ENCODE data around the gene CLSTN1. TPM values are rescaled to one million over a fixed set of nuclear protein-coding genes. Genes with fewer than 3 reads are reported as not detected.

The CLSTN1 gene
- total RNA-seq, 1 experiment from 2014 or later: 143 TPM

DNA sequence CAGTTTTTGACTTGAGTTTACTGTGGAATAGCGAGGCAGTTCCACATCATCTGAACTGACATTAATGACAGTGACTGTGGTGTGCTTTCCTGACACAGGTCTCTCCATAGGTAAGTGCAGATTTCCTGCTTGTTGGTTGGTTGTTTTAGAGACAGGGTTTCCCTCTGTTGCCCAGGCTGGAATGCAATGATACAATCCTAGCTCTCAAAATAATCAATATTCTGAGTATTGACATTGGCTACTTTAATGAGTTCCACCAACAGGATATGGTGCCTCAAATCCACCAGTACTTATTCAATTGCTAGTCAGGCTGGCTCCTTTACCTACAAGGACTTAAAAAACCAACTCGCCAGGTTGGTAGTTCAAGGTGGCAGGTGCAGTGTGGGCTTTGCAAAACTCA is 63.8 kb downstream of the CLSTN1 start:
- BruUV-seq (replicated peaks): no TSS peak
- CTCF ChIA-PET: no interaction called here
- Histone ChIP-seq H3K4me1 (ENCODE audit: control insufficient read depth, insufficient read depth, low read length) (no peaks in the 10 kb centered on the region), H3K27ac (ENCODE audit: low read length) (no peak overlapping the region), H3K27me3 (ENCODE audit: control insufficient read depth, insufficient read depth, low read length) (no peaks in the 10 kb centered on the region), H3K9me3 (ENCODE audit: control insufficient read depth, insufficient read depth, low read depth, low read length) (no peaks in the 10 kb centered on the region), H3K4me3 (ENCODE audit: low read depth in 2 of 2, low read length in 2 of 2) (no peak overlapping the region), H3K36me3 (ENCODE audit: control insufficient read depth, insufficient read depth, low read length) (no peaks in the 10 kb centered on the region)
- ATAC-seq (no peak), DNase-seq (ENCODE audit: low read depth, low spot score) (no peak)
- intact Hi-C loops (cut with micrococcal nuclease; ENCODE audit: unreplicated experiment) (no loop called here), in situ Hi-C loops (cut with HindIII; ENCODE audit: low pct_unique_long_range_greater_than_20kb, low sequenced_read_pairs) (no loop called here)
- TF ChIP-seq POLR2AphosphoS5 (IDR thresholded peaks at IDR 0.05; ENCODE audit: low read depth, low read length) (no peak), TCF7L2 (IDR thresholded peaks at IDR 0.05; ENCODE audit: low read depth, low read length) (no peak), SIN3A (IDR thresholded peaks at IDR 0.05; ENCODE audit: borderline replicate concordance, insufficient read depth, low read depth, low read length) (no peak)
- TF ChIP-seq, protein P1, sequence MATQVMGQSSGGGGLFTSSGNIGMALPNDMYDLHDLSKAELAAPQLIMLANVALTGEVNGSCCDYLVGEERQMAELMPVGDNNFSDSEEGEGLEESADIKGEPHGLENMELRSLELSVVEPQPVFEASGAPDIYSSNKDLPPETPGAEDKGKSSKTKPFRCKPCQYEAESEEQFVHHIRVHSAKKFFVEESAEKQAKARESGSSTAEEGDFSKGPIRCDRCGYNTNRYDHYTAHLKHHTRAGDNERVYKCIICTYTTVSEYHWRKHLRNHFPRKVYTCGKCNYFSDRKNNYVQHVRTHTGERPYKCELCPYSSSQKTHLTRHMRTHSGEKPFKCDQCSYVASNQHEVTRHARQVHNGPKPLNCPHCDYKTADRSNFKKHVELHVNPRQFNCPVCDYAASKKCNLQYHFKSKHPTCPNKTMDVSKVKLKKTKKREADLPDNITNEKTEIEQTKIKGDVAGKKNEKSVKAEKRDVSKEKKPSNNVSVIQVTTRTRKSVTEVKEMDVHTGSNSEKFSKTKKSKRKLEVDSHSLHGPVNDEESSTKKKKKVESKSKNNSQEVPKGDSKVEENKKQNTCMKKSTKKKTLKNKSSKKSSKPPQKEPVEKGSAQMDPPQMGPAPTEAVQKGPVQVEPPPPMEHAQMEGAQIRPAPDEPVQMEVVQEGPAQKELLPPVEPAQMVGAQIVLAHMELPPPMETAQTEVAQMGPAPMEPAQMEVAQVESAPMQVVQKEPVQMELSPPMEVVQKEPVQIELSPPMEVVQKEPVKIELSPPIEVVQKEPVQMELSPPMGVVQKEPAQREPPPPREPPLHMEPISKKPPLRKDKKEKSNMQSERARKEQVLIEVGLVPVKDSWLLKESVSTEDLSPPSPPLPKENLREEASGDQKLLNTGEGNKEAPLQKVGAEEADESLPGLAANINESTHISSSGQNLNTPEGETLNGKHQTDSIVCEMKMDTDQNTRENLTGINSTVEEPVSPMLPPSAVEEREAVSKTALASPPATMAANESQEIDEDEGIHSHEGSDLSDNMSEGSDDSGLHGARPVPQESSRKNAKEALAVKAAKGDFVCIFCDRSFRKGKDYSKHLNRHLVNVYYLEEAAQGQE (IDR thresholded peaks at IDR 0.05; ENCODE audit: insufficient read depth in 1 of 2, low read depth in 2 of 2, low read length in 1 of 2): no peak
- TF ChIP-seq, protein P2, sequence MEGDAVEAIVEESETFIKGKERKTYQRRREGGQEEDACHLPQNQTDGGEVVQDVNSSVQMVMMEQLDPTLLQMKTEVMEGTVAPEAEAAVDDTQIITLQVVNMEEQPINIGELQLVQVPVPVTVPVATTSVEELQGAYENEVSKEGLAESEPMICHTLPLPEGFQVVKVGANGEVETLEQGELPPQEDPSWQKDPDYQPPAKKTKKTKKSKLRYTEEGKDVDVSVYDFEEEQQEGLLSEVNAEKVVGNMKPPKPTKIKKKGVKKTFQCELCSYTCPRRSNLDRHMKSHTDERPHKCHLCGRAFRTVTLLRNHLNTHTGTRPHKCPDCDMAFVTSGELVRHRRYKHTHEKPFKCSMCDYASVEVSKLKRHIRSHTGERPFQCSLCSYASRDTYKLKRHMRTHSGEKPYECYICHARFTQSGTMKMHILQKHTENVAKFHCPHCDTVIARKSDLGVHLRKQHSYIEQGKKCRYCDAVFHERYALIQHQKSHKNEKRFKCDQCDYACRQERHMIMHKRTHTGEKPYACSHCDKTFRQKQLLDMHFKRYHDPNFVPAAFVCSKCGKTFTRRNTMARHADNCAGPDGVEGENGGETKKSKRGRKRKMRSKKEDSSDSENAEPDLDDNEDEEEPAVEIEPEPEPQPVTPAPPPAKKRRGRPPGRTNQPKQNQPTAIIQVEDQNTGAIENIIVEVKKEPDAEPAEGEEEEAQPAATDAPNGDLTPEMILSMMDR (IDR thresholded peaks at IDR 0.05): no peak
- POLR2A ChIA-PET: no interaction called here

DNA sequence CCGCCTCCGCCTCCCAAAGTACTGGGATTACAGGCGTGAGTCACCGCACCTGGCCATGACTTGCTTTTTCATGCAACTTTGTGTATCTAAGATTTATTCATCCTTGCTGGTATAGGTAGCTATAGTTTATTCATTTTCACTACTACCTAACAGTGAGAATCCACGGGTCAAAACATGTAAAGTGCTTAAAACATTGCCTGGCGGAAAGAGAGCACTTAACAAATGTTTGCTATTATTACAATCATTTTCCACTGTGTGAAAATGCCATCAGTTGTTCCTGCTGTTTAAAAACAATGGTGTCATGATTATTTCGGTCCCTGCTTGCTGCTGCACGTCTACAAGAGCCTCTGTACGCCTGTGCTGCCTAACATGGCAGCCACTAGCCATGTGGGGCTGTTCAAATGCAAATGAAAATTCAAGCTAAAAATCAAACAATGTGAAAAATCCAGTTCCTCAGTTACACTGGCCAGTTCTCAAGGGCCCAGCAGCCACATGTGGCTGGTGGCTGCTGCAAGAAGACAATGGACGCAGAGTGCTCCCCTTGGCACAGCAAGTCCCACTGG is 65.1 kb downstream of the CLSTN1 start:
- H3K36me3 ChIP-seq (ENCODE audit: control insufficient read depth, insufficient read depth, low read length): no peaks in the 10 kb centered on the region
- H3K4me3 ChIP-seq (ENCODE audit: low read depth in 2 of 2, low read length in 2 of 2): no peak overlapping the region
- BruUV-seq (replicated peaks): no TSS peak
- CTCF ChIA-PET: interaction anchor here (0.7 kb wide), 1 partner anchor 454 kb away, joined by 3 read pairs; no protein-coding TSS in a partner anchor
- intact Hi-C loops (cut with micrococcal nuclease; ENCODE audit: unreplicated experiment): no loop called here
- H3K9me3 ChIP-seq (ENCODE audit: control insufficient read depth, insufficient read depth, low read depth, low read length): no peaks in the 10 kb centered on the region
- DNase-seq (ENCODE audit: low read depth, low spot score) (no peak), ATAC-seq (no peak)
- H3K4me1 ChIP-seq (ENCODE audit: control insufficient read depth, insufficient read depth, low read length): no peaks in the 10 kb centered on the region
- POLR2A ChIA-PET: interaction anchor here (0.5 to 0.6 kb wide), 2 partner anchors 42 to 74 kb away, joined by 3 to 4 read pairs; no protein-coding TSS in a partner anchor
- in situ Hi-C loops (cut with HindIII; ENCODE audit: low pct_unique_long_range_greater_than_20kb, low sequenced_read_pairs): no loop called here
- TF ChIP-seq, protein P2 (IDR thresholded peaks at IDR 0.05): no peak
- TF ChIP-seq, protein P1 (IDR thresholded peaks at IDR 0.05; ENCODE audit: insufficient read depth in 1 of 2, low read depth in 2 of 2, low read length in 1 of 2): no peak
- TF ChIP-seq POLR2AphosphoS5 (IDR thresholded peaks at IDR 0.05; ENCODE audit: low read depth, low read length) (no peak), SIN3A (IDR thresholded peaks at IDR 0.05; ENCODE audit: borderline replicate concordance, insufficient read depth, low read depth, low read length) (no peak), TCF7L2 (IDR thresholded peaks at IDR 0.05; ENCODE audit: low read depth, low read length) (no peak)
- no peak overlapping the region for H3K27ac ChIP-seq (ENCODE audit: low read length)
- no peaks in the 10 kb centered on the region for H3K27me3 ChIP-seq (ENCODE audit: control insufficient read depth, insufficient read depth, low read length)
